Fibroblast of upper back skin (primary cell): ENCODE measurements around the gene ANKRD10.
A peak's percentile ranks its signal among the peaks of the same experiment; 100 is the strongest.

Experiments used
- DNase-seq: peaks from one replicate; pipeline ENCODE4 v3.0.0-alpha.2; 2013

Gene ANKRD10

GRCh38 chr13:110944968-110945927 is 30.4 kb upstream of the ANKRD10 start:
- DNase-seq = no peak

- peak; percentile 42 for DNase-seq
Measured at GRCh38 chr13:110944121-110944967, 29.5 kb upstream of the ANKRD10 start.

GRCh38 chr13:110942248-110942981 is 27.5 kb upstream of the ANKRD10 start:
- DNase-seq = peak; percentile 10

- no peak for DNase-seq
Measured at GRCh38 chr13:110938662-110939421, 24.0 kb upstream of the ANKRD10 start.

- no peak for DNase-seq
Measured at GRCh38 chr13:110937511-110938285, 22.8 kb upstream of the ANKRD10 start.

- DNase-seq = no peak
Measured at GRCh38 chr13:110936519-110936918, 21.6 kb upstream of the ANKRD10 start.

- no peak for DNase-seq
Measured at GRCh38 chr13:110932588-110932987, 17.7 kb upstream of the ANKRD10 start.

- DNase-seq = no peak
Measured at GRCh38 chr13:110929104-110929777, 14.4 kb upstream of the ANKRD10 start.

- no peak for DNase-seq
Measured at GRCh38 chr13:110925023-110925612, 10.2 kb upstream of the ANKRD10 start.

- DNase-seq = no peak
Measured at GRCh38 chr13:110924639-110924934, 9.7 kb upstream of the ANKRD10 start.

GRCh38 chr13:110923777-110924638 is 9.1 kb upstream of the ANKRD10 start:
- no peak for DNase-seq

- no peak for DNase-seq
Measured at GRCh38 chr13:110923086-110923485, 8.2 kb upstream of the ANKRD10 start.

GRCh38 chr13:110922506-110922905 is 7.6 kb upstream of the ANKRD10 start:
- no peak for DNase-seq

GRCh38 chr13:110921695-110922094 is 6.8 kb upstream of the ANKRD10 start:
- DNase-seq = no peak

GRCh38 chr13:110921209-110921608 is 6.3 kb upstream of the ANKRD10 start:
- DNase-seq = no peak

GRCh38 chr13:110920038-110920437 is 5.2 kb upstream of the ANKRD10 start:
- DNase-seq = no peak

- DNase-seq = peak; percentile 87
Measured at GRCh38 chr13:110916301-110917142, 1.7 kb upstream of the ANKRD10 start.

GRCh38 chr13:110915874-110916206 is 971 bp upstream of the ANKRD10 start:
- no peak for DNase-seq
